SK-N-MC (cell line): ENCODE measurements around the gene HNRNPM.

Experiments used
- DNase-seq: peaks from one replicate; pipeline ENCODE4 v3.0.0-alpha.2; 2011; ENCODE audit warnings: low read depth, low spot score
- H3K27ac ChIP-seq: fragments of 200-600 bp; sonication (generic); 2 replicates; pipeline ENCODE4 v1.5.1; 2016; ENCODE audit warnings: mixed run types
- H3K36me3 ChIP-seq: fragments of 200-600 bp; sonication (generic); 2 replicates; pipeline ENCODE4 v1.6.1; 2017; ENCODE audit warnings: antibody characterized with exemption, low read length, mixed read lengths; ENCODE audit not compliant: insufficient read depth
- H3K4me3 ChIP-seq: fragments of 200-600 bp; sonication (generic); 2 replicates; pipeline ENCODE4 v1.5.1; 2016
- H3K9ac ChIP-seq: fragments of 200-600 bp; sonication (generic); 2 replicates; pipeline ENCODE4 v1.8.0; 2017; ENCODE audit warnings: mixed run types, mixed read lengths; ENCODE audit not compliant: insufficient read length
- H3K9me3 ChIP-seq: fragments of 200-600 bp; sonication (generic); 2 replicates; pipeline ENCODE4 v1.6.1; 2017; ENCODE audit warnings: low read depth, mild to moderate bottlenecking, antibody characterized with exemption, low read length, moderate library complexity, mixed read lengths
- EZH2 ChIP-seq: fragments of 200-600 bp; sonication (generic); IDR thresholded peaks from one replicate; pipeline ENCODE4 v1.6.1; 2017; ENCODE audit warnings: antibody characterized with exemption
- FOXP2 ChIP-seq: optimal IDR thresholded peaks from 2 replicates; pipeline ENCODE3; 2011; ENCODE audit warnings: mild to moderate bottlenecking, moderate library complexity; ENCODE audit not compliant: insufficient read depth; ENCODE audit errors: extremely low read length, control extremely low read depth
- POLR2AphosphoS5 ChIP-seq: IDR thresholded peaks from 2 replicates; pipeline ENCODE4 v1.6.1; 2012; ENCODE audit warnings: mild to moderate bottlenecking, low read depth, low read length, borderline replicate concordance

Gene HNRNPM

GRCh38 chr19:8460516-8461298, 15.9 kb downstream of the HNRNPM start:
- Histone ChIP-seq H3K4me3 (peak overlapping the region; percentile 59), H3K9ac (peak overlapping the region; percentile 43), H3K9me3 (no peaks in the 10 kb centered on the region), H3K36me3 (peaks cover 98% of the 10 kb centered on the region), H3K27ac (peak overlapping the region; percentile 80)
- no peak for DNase-seq
- no peak for TF ChIP-seq FOXP2
- no peak for TF ChIP-seq EZH2

GRCh38 chr19:8461376-8461775, 16.6 kb downstream of the HNRNPM start:
- Histone ChIP-seq H3K9me3 (no peaks in the 10 kb centered on the region), H3K4me3 (no peak overlapping the region), H3K27ac (peak overlapping the region; percentile 80), H3K9ac (no peak overlapping the region), H3K36me3 (peaks cover 98% of the 10 kb centered on the region)
- DNase-seq, result no peak
- no peak for TF ChIP-seq POLR2AphosphoS5
- no peak for TF ChIP-seq EZH2
- TF ChIP-seq FOXP2, result no peak

GRCh38 chr19:8461891-8462290, 17.1 kb downstream of the HNRNPM start:
- no peak for DNase-seq
- no peak overlapping the region for H3K9ac ChIP-seq
- 0 out of 2 replicates have a peak overlapping the region, but pooled peaks have one; percentile 11 for H3K4me3 ChIP-seq
- H3K9me3 ChIP-seq, result no peaks in the 10 kb centered on the region
- peak overlapping the region; percentile 85 for H3K27ac ChIP-seq
- peaks cover 98% of the 10 kb centered on the region for H3K36me3 ChIP-seq
- TF ChIP-seq FOXP2, result no peak
- TF ChIP-seq POLR2AphosphoS5, result 0 out of 2 replicates have a peak, but pooled peaks have one; percentile 33
- TF ChIP-seq EZH2, result no peak

- DNase-seq, result no peak
- peak overlapping the region; percentile 85 for H3K27ac ChIP-seq
- no peaks in the 10 kb centered on the region for H3K9me3 ChIP-seq
- no peak overlapping the region for H3K4me3 ChIP-seq
- H3K9ac ChIP-seq, result no peak overlapping the region
- peaks cover 98% of the 10 kb centered on the region for H3K36me3 ChIP-seq
- TF ChIP-seq EZH2 (no peak), POLR2AphosphoS5 (no peak), FOXP2 (no peak)
Measured at GRCh38 chr19:8462571-8462970, 17.8 kb downstream of the HNRNPM start.

GRCh38 chr19:8463365-8463764, 18.6 kb downstream of the HNRNPM start:
- H3K4me3 ChIP-seq, result no peak overlapping the region
- TF ChIP-seq POLR2AphosphoS5 (no peak), FOXP2 (no peak), EZH2 (no peak)
- H3K9me3 ChIP-seq, result no peaks in the 10 kb centered on the region
- DNase-seq, result no peak
- peak overlapping the region; percentile 85; the same call in 1 of the 2 replicates for H3K27ac ChIP-seq
- H3K9ac ChIP-seq, result no peak overlapping the region
- H3K36me3 ChIP-seq, result peaks cover 98% of the 10 kb centered on the region

GRCh38 chr19:8466018-8466417, 21.2 kb downstream of the HNRNPM start:
- no peak for TF ChIP-seq EZH2
- no peak for TF ChIP-seq FOXP2
- no peak for TF ChIP-seq POLR2AphosphoS5
- Histone ChIP-seq H3K36me3 (peaks cover 99% of the 10 kb centered on the region), H3K9ac (no peak overlapping the region), H3K4me3 (no peak overlapping the region), H3K9me3 (no peaks in the 10 kb centered on the region), H3K27ac (peak overlapping the region; percentile 82)
- DNase-seq, result no peak

- no peak for DNase-seq
- Histone ChIP-seq H3K27ac (peak overlapping the region; percentile 98), H3K9me3 (no peaks in the 10 kb centered on the region), H3K4me3 (peak overlapping the region; percentile 50), H3K36me3 (peaks cover 100% of the 10 kb centered on the region), H3K9ac (peak overlapping the region; percentile 57)
- no peak for TF ChIP-seq EZH2
- no peak for TF ChIP-seq FOXP2
- TF ChIP-seq POLR2AphosphoS5, result no peak
Measured at GRCh38 chr19:8468124-8468523, 23.3 kb downstream of the HNRNPM start.

GRCh38 chr19:8468761-8469373, 24.1 kb downstream of the HNRNPM start:
- TF ChIP-seq POLR2AphosphoS5, result no peak; the same call in 1 of the 2 replicates
- TF ChIP-seq EZH2, result no peak
- peak; percentile 72 for TF ChIP-seq FOXP2
- H3K36me3 ChIP-seq, result peaks cover 100% of the 10 kb centered on the region
- DNase-seq, result peak; percentile 90

More at GRCh38 chr19:8468761-8469373, 24.1 kb downstream of the HNRNPM start:
- Histone ChIP-seq H3K9me3 (no peaks in the 10 kb centered on the region), H3K27ac (peak overlapping the region; percentile 98), H3K9ac (peak overlapping the region; percentile 57), H3K4me3 (peak overlapping the region; percentile 50)
